NT2/D1 (cell line): Measurements from ENCODE around the gene MEGF9.

Source experiments
- DNase-seq: peaks from one replicate; pipeline ENCODE4 v3.0.0-alpha.2; 2011; ENCODE audit warnings: low read depth, low spot score
- H3K27me3 ChIP-seq: 2 replicates; pipeline ENCODE4 v1.6.0; 2011; ENCODE audit warnings: mild to moderate bottlenecking; ENCODE audit not compliant: insufficient read length, insufficient read depth
- H3K36me3 ChIP-seq: 2 replicates; pipeline ENCODE4 v1.6.1; 2011; ENCODE audit warnings: mild to moderate bottlenecking, low read length, mixed read lengths; ENCODE audit not compliant: insufficient read depth, insufficient read length
- H3K4me1 ChIP-seq: 2 replicates; pipeline ENCODE4 v1.5.1; 2011; ENCODE audit not compliant: insufficient read depth, insufficient read length
- H3K4me3 ChIP-seq: 2 replicates; pipeline ENCODE4 v1.5.1; 2011; ENCODE audit warnings: low read depth; ENCODE audit not compliant: insufficient read length
- H3K9ac ChIP-seq: 2 replicates; pipeline ENCODE4 v1.6.0; 2011; ENCODE audit warnings: low read depth; ENCODE audit not compliant: insufficient read length
- H3K9me3 ChIP-seq: 2 replicates; pipeline ENCODE4 v1.5.1; 2011; ENCODE audit warnings: mild to moderate bottlenecking, low read length; ENCODE audit not compliant: insufficient read depth
- SUZ12 ChIP-seq: IDR thresholded peaks from 2 replicates; pipeline ENCODE4 v1.6.1; 2011; ENCODE audit not compliant: insufficient read length, insufficient read depth; ENCODE audit errors: extremely low read depth
- YY1 ChIP-seq: IDR thresholded peaks from 2 replicates; pipeline ENCODE4 v1.6.1; 2011; ENCODE audit not compliant: insufficient read length, insufficient read depth
- ZNF274 ChIP-seq: IDR thresholded peaks from 2 replicates; pipeline ENCODE4 v1.6.1; 2011; ENCODE audit warnings: mild to moderate bottlenecking, low read depth, low read length

Gene MEGF9

DNA sequence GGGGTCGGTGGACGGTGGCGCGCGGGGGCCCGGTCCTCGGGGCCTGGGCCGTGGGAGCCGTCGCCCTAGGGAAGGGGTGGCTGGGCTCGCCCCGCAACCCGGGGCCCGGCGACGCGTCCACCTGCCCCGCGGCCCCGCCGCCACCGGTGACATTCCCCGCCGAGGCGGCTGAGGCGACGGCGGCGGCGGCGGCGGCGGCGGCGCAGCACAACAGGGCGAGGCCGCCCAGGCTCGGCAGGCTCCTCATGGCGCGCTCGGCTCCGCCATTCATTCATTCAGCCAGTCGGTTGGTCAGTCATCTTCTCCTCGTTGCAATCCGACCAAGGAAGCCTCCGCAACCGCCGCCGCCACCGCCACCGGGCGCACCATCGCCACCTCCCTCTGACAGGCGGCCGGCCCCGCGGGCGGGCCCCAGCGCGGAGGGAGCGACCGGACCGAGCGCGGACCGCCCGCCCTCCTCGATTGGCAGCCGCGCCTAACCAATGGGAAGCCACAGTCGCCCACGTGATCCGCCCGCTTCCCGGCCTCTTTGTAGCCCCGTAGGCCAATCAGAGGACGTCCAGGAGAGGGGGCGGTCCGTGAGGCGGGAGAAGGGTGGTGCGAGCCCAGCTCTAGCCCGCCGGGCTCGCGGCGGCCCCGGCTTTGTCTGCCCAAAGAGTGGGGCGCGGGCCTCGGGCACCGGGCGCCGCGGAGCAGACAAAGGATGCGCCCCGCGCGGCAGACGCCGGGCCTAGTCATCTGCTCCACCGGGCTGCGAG is at the start of gene MEGF9:
Gene MEGF9, minus strand, starts transcription at position 383 of the 758 bp plus-strand sequence. Its CDS starts 112 bp downstream, at position 271.
- TF ChIP-seq SUZ12 (no peak), ZNF274 (no peak), YY1 (no peak)
- peaks cover 27% of the 10 kb centered on the region for H3K27me3 ChIP-seq
- H3K4me3 ChIP-seq: peak within 1 kb of the TSS; percentile 86
- DNase-seq: peak; percentile 96
- H3K36me3 ChIP-seq: no peaks in the 10 kb centered on the region
- peaks cover 6% of the 10 kb centered on the region for H3K4me1 ChIP-seq
- no peaks in the 10 kb centered on the region for H3K9me3 ChIP-seq
- peak within 1 kb of the TSS; percentile 94 for H3K9ac ChIP-seq

- no peaks in the 10 kb centered on the region for H3K27me3 ChIP-seq
- H3K9ac ChIP-seq: no peak overlapping the region
- no peak overlapping the region for H3K4me3 ChIP-seq
- H3K36me3 ChIP-seq: peaks cover 69% of the 10 kb centered on the region
- no peak for DNase-seq
- TF ChIP-seq ZNF274: no peak
- TF ChIP-seq SUZ12: no peak
- no peak for TF ChIP-seq YY1
- H3K4me1 ChIP-seq: no peaks in the 10 kb centered on the region
- no peaks in the 10 kb centered on the region for H3K9me3 ChIP-seq
These were observed 46.7 kb upstream of the MEGF9 start for GRCh38 chr9:120761006-120761405.

DNA sequence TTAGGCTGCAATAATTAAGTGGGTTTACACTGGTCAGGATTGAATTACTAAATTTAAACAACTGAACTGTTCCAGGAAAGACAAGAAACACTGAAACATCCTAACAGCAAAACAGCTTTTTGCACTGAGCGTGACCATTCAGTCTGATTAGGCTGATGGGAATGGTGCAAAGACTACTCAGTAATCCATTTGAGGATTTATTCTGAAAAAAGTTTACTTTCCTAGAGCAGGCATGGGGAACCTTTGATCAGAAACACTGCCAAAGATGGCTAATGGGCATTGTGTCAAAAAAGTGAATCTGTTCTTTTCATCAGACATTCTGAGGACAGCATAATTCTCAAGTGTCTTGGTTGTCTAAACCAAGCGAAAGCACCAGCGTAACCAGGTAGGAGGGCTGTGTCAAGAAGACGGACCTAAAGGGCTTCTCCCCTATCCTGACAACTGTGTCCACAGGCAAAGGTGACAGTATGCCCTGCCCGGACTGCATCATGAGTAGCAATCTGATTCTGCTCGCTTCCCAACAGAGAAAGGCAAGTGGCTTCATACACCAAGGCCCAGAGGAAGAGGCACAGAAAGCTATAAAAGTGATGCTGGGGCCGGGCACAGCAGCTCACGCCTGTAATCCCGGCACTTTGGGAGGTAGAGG is 45.6 kb upstream of the MEGF9 start:
- no peak overlapping the region for H3K4me3 ChIP-seq
- no peaks in the 10 kb centered on the region for H3K9me3 ChIP-seq
- TF ChIP-seq ZNF274 (no peak), YY1 (no peak), SUZ12 (no peak)
- H3K36me3 ChIP-seq: peaks cover 60% of the 10 kb centered on the region
- no peak overlapping the region for H3K9ac ChIP-seq
- no peaks in the 10 kb centered on the region for H3K4me1 ChIP-seq
- DNase-seq: no peak
- no peaks in the 10 kb centered on the region for H3K27me3 ChIP-seq

- Histone ChIP-seq H3K36me3 (peaks cover 46% of the 10 kb centered on the region), H3K4me3 (no peak overlapping the region), H3K9me3 (no peaks in the 10 kb centered on the region), H3K4me1 (no peaks in the 10 kb centered on the region), H3K27me3 (no peaks in the 10 kb centered on the region), H3K9ac (no peak overlapping the region)
- no peak for TF ChIP-seq SUZ12
- no peak for TF ChIP-seq ZNF274
- TF ChIP-seq YY1: no peak
- DNase-seq: no peak
These were observed 44.3 kb upstream of the MEGF9 start for GRCh38 chr9:120758544-120758943.

GRCh38 chr9:120757026-120757913 is 43.0 kb upstream of the MEGF9 start:
- H3K9ac ChIP-seq: no peak overlapping the region

GRCh38 chr9:120756531-120756930 is 42.3 kb upstream of the MEGF9 start:
- Histone ChIP-seq H3K27me3 (no peaks in the 10 kb centered on the region), H3K4me3 (no peak overlapping the region), H3K9me3 (no peaks in the 10 kb centered on the region), H3K9ac (no peak overlapping the region), H3K36me3 (peaks cover 26% of the 10 kb centered on the region), H3K4me1 (no peaks in the 10 kb centered on the region)
- DNase-seq: no peak
- TF ChIP-seq YY1: no peak

More at GRCh38 chr9:120757026-120757913, 43.0 kb upstream of the MEGF9 start:
- H3K4me1 ChIP-seq: no peaks in the 10 kb centered on the region
- H3K27me3 ChIP-seq: no peaks in the 10 kb centered on the region
- no peak for DNase-seq
- TF ChIP-seq SUZ12: no peak
- TF ChIP-seq ZNF274: no peak
- no peak for TF ChIP-seq YY1
- H3K36me3 ChIP-seq: peaks cover 34% of the 10 kb centered on the region
- H3K9me3 ChIP-seq: no peaks in the 10 kb centered on the region
- no peak overlapping the region for H3K4me3 ChIP-seq
